Endothelial cell of umbilical vein (primary cell): Measurements from ENCODE around the gene ATRNL1.

ENCODE experiments used
- GATA2 ChIP-seq: IDR thresholded peaks from 2 replicates; pipeline ENCODE4 v1.7.0; 2011; ENCODE audit warnings: low read depth, mild to moderate bottlenecking, moderate library complexity, mixed read lengths, low read length; ENCODE audit not compliant: insufficient read length, insufficient read depth
- MYC ChIP-seq: IDR thresholded peaks from one replicate; pipeline ENCODE4 v1.6.1; 2011; ENCODE audit warnings: mild to moderate bottlenecking, low read depth, low read length
- POLR2A ChIP-seq: IDR thresholded peaks from 2 replicates; pipeline ENCODE4 v1.6.1; 2012; ENCODE audit warnings: low read depth, mild to moderate bottlenecking, control low read depth, low read length
- POLR2AphosphoS5 ChIP-seq: IDR thresholded peaks from 2 replicates; pipeline ENCODE4 v1.6.1; 2012; ENCODE audit warnings: low read depth, mild to moderate bottlenecking, control low read depth, low read length, moderate library complexity; ENCODE audit not compliant: insufficient read depth
- TF ChIP-seq, protein P1 (sequence below), 2 donors: IDR thresholded peaks; 1 replicate in 1 of 2; 2 replicates in 1 of 2; pipeline ENCODE4 v1.5.1; 2011; ENCODE audit warnings: low read length in 2 of 2, mild to moderate bottlenecking in 2 of 2, moderate library complexity in 2 of 2, control low read depth in 1 of 2, inconsistent platforms in 1 of 2, low read depth in 1 of 2; ENCODE audit not compliant: insufficient read depth in 1 of 2; ENCODE audit errors: extremely low read depth in 1 of 2

DNA sequence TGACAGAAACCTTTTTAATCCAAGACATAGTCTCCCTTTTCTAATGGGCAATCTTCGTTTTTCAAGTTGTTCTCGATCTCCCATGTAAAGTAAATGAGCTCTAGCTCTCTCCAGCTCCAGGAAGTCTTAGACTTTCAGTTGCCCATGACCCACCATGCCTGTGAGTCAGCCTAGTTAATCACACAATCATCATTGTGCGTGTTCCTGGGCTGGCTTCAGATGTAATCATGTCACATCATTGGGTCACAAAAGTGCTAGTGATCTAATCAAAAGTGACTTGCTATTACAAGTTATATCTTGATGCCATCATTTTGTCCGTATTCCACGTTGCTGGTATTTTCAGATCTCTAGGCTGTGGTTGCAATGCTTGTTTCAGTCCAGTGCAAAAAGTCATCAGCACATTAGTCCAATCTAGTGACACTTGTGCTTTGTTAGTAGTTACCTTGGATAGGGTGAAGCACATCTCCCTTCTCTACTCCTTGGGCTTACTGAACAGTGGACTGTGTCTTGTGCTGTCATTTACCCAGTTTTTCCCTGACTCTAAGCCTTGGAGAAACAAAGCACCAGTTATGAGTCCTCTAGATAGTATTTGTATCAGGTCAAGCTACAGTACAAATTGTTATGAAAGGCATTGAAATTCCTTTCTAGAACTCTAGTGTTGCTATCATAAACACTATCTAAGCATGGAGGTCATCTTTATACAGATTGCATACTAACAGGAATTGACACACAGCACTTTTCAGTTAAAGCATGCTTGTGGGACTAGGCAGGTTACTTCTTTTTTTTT, 863.3 kb downstream of the ATRNL1 start:
- TF ChIP-seq, protein P1, sequence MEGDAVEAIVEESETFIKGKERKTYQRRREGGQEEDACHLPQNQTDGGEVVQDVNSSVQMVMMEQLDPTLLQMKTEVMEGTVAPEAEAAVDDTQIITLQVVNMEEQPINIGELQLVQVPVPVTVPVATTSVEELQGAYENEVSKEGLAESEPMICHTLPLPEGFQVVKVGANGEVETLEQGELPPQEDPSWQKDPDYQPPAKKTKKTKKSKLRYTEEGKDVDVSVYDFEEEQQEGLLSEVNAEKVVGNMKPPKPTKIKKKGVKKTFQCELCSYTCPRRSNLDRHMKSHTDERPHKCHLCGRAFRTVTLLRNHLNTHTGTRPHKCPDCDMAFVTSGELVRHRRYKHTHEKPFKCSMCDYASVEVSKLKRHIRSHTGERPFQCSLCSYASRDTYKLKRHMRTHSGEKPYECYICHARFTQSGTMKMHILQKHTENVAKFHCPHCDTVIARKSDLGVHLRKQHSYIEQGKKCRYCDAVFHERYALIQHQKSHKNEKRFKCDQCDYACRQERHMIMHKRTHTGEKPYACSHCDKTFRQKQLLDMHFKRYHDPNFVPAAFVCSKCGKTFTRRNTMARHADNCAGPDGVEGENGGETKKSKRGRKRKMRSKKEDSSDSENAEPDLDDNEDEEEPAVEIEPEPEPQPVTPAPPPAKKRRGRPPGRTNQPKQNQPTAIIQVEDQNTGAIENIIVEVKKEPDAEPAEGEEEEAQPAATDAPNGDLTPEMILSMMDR (IDR thresholded peaks at IDR 0.05; ENCODE audit: extremely low read depth in 1 of 2, insufficient read depth in 1 of 2, low read depth in 1 of 2, low read length in 2 of 2), result no peak
- TF ChIP-seq POLR2A (no peak), GATA2 (peak; percentile 26), MYC (no peak), POLR2AphosphoS5 (no peak)
